Measurements from ENCODE around the gene RIMS4. TPM values are rescaled to one million over a fixed set of nuclear protein-coding genes. Genes with fewer than 3 reads are reported as not detected.
A peak's percentile ranks its signal among the peaks of the same experiment; 100 is the strongest.

Gene RIMS4
- total RNA-seq, 2 donors from 2014 or later, result 0.47 to 1.5 TPM

DNA sequence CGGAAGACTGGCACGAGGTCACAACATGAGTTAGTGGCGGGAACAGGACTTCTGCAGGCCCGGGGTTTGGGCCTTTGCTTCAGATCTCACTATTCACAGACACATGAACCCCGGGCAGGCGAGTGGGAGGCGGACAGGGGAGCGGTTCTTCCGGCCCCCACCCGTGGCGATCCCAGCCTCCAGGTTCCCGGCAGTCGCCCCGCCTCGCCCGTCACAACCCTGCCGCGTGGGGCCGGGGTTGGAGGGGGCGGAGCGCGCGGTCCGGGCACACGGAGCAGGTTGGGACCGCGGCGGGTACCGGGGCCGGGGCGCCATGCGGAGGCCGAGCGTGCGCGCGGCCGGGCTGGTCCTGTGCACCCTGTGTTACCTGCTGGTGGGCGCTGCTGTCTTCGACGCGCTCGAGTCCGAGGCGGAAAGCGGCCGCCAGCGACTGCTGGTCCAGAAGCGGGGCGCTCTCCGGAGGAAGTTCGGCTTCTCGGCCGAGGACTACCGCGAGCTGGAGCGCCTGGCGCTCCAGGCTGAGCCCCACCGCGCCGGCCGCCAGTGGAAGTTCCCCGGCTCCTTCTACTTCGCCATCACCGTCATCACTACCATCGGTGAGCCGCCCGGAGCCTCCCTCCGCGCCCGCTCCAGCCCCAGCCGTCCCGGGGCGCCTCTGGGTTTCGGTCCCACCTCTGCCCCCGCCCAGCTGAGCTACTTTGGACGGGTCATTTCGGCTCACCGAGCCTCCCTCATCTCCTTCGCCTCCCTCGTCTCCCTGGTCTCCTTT lies 64.6 kb downstream of the RIMS4 start, which contains the start of gene KCNK15:
KCNK15 (plus strand) TSS at position 268 of the 769 bp plus-strand sequence; CDS start at position 314, 46 bp downstream.
- H3K4me3 ChIP-seq, result peak within 1 kb of the TSS; percentile 46 to 65
- H3K36me3 ChIP-seq, result no peaks in the 10 kb centered on the region
- peak within 1 kb of the TSS; percentile 40 to 75 for H3K27ac ChIP-seq
- peaks cover 0 to 20% of the 10 kb centered on the region in 2 donors for H3K4me1 ChIP-seq
- TF ChIP-seq, protein P1, sequence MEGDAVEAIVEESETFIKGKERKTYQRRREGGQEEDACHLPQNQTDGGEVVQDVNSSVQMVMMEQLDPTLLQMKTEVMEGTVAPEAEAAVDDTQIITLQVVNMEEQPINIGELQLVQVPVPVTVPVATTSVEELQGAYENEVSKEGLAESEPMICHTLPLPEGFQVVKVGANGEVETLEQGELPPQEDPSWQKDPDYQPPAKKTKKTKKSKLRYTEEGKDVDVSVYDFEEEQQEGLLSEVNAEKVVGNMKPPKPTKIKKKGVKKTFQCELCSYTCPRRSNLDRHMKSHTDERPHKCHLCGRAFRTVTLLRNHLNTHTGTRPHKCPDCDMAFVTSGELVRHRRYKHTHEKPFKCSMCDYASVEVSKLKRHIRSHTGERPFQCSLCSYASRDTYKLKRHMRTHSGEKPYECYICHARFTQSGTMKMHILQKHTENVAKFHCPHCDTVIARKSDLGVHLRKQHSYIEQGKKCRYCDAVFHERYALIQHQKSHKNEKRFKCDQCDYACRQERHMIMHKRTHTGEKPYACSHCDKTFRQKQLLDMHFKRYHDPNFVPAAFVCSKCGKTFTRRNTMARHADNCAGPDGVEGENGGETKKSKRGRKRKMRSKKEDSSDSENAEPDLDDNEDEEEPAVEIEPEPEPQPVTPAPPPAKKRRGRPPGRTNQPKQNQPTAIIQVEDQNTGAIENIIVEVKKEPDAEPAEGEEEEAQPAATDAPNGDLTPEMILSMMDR (IDR thresholded peaks at IDR 0.05), result peak in 1 of 2 donors; percentile 28
- H3K9me3 ChIP-seq, result no peaks in the 10 kb centered on the region
- peak; percentile 64 for DNase-seq (ENCODE audit: low spot score)
- H3K27me3 ChIP-seq, result no peaks in the 10 kb centered on the region

DNA sequence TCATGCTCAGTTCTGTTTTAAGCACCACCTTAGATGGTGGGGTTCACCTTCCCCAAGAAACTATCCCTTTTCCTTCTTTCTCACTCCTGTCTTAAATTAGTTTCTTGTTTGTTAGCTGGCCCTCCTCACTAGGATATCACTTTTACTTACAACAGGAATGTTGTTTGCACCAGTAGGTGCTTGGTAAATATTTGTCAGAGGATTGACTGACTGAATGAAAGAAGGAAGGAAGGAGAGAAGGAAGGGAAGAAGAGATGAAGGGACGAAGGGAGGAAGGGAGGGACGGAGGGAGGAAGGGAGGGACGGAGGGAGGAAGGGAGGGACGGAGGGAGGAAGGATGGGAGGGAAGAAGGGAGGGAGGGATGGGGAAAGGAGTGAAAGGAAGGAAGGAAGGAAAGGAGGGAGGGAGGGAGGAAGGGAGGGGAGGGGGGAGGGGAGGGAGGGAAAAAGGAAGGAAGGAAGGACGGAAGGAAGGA lies 65.2 kb downstream of the RIMS4 start:
- no peak for DNase-seq (ENCODE audit: low spot score)
- Histone ChIP-seq H3K4me1 (peaks cover 0 to 20% of the 10 kb centered on the region in 2 donors), H3K27ac (peak overlapping the region; percentile 40 to 75), H3K36me3 (no peaks in the 10 kb centered on the region), H3K9me3 (no peaks in the 10 kb centered on the region), H3K27me3 (no peaks in the 10 kb centered on the region), H3K4me3 (peak overlapping the region; percentile 46 to 65)
- TF ChIP-seq, protein P1 (IDR thresholded peaks at IDR 0.05), result no peak

DNA sequence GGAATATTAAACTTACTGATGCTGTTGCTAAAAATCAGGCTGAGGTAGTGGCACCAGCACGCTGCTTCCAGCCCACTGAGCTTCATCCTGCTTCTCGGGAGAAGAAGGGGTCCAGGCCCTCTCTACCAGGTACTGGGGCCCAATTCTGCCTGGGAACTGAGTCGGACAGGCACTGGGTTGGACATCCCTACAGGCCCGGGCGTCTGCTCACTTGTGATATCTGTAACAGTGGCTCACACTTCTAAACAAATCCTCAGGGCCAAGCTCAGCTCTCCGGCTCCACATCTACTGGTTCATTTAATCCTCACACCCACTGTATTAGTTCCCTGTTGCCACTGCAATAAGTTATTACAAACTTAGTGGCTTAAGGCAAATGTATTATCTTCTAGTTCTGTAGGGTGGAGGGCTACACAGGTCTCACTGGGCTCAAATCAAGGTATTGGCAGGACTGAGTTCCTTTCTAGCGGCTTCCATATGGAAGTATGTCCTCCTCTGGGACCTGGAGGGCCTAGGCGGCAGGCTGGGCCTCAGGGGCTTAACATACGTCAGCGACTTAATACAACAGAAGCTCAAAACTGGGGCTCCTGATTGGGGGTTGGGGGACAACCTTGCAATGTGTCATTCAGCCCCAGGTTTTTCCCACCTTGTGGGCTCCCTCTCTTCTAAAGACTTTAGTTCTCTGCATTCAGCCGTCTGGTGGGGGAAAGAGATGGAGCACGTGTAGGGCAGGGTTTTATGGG lies 66.3 kb downstream of the RIMS4 start:
- no peaks in the 10 kb centered on the region for H3K27me3 ChIP-seq
- TF ChIP-seq, protein P1 (IDR thresholded peaks at IDR 0.05), result no peak
- no peak overlapping the region for H3K27ac ChIP-seq

DNA sequence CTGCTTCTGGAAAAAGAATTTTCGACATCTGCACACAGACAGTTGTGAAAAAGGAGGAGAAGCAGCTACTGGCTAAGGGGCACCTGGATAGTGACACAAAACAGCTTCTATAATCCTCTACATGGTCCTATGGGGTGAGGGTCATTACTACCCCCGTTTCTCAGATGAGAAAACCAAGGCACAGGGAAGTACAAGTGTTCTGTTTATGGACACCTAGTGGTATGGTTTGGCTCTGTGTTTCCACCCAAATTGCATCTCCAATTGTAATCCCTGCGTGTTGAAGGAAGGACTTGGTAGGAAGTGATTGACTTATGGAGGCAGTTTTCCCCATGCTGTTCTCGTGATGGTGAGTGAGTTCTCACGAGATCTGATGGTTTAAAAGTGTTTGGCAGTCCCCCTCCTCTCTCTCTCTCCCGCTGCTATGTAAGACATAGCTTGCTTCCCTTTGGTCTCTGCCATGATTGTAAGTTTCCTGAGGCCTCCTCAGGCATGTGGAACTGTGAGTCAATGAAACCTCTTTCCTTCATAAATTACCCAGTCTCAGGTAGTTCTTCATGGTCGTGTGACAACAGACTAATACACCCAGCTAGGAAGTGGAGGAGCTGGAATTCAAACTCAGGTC lies 67.2 kb downstream of the RIMS4 start:
- Histone ChIP-seq H3K27me3 (no peaks in the 10 kb centered on the region), H3K9me3 (no peaks in the 10 kb centered on the region), H3K27ac (no peak overlapping the region), H3K4me1 (peaks cover 0 to 20% of the 10 kb centered on the region in 2 donors), H3K4me3 (no peak overlapping the region), H3K36me3 (no peaks in the 10 kb centered on the region)
- no peak for DNase-seq (ENCODE audit: low spot score)
- TF ChIP-seq, protein P1 (IDR thresholded peaks at IDR 0.05), result no peak

More for the DNA sequence above, 66.3 kb downstream of the RIMS4 start:
- no peaks in the 10 kb centered on the region for H3K36me3 ChIP-seq
- no peaks in the 10 kb centered on the region for H3K9me3 ChIP-seq
- H3K4me3 ChIP-seq, result no peak overlapping the region
- DNase-seq (ENCODE audit: low spot score), result no peak
- H3K4me1 ChIP-seq, result peaks cover 0 to 20% of the 10 kb centered on the region in 2 donors

DNA sequence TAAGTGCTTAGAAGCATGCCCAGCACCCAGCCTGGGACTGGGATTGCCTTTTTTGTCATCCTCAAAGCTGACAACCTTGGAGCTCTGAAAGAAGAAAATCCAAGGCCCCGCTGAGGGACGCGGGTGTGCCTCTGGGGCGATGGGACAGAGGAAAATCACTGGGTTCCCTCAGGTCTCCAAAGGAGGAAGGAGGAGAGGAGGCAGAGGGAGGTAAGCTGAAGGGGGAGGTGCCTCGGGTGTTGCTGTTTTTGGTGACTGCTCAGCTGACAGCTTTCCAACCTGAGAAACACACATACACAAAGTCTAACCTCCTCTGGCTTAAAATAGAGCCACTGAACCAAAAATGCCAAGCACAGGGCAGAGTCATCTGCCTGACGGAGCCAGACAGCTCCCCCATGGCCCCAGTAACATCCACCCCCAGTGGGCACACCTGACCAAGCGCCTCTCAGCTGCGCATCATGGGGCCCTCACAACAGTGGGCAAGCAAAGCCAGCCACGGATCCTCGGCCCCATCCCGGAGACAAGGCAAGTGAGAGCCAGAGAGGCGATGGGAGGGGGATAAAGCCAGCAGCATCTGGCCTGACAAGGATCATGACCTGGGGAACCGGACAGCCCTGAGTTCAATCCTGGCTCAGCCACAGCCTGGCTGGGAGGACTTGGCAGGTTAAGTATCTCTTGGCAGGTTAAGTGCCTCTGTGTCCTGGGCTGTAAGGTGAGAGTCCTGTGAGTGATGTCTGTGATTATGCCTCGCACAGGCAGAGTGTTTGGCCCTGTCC lies 67.9 kb downstream of the RIMS4 start:
- TF ChIP-seq, protein P1 (IDR thresholded peaks at IDR 0.05), result no peak
- Histone ChIP-seq H3K27ac (peak overlapping the region in 1 of 2 donors; percentile 23), H3K4me1 (peaks cover 0 to 20% of the 10 kb centered on the region in 2 donors), H3K9me3 (no peaks in the 10 kb centered on the region), H3K27me3 (no peaks in the 10 kb centered on the region), H3K4me3 (no peak overlapping the region), H3K36me3 (no peaks in the 10 kb centered on the region)
- DNase-seq (ENCODE audit: low spot score), result no peak

Measured in right atrium auricular region (tissue), 2 donors.